Adipocyte (in vitro differentiated cells): ENCODE data around the gene PIM3.

ENCODE experiments used
- DNase-seq: peaks from one replicate; pipeline ENCODE4 v3.0.0-alpha.2; 2015; ENCODE audit warnings: low read depth
- H3K27me3 ChIP-seq: replicated peaks from 2 replicates; pipeline ENCODE4 v1.7.0; 2013; ENCODE audit warnings: mild to moderate bottlenecking, low read length, moderate library complexity; ENCODE audit not compliant: control insufficient read depth, insufficient read depth
- H3K36me3 ChIP-seq: 2 replicates; pipeline ENCODE4 v1.7.0; 2013; ENCODE audit warnings: low read length, mild to moderate bottlenecking, moderate library complexity; ENCODE audit not compliant: control insufficient read depth, insufficient read depth, severe bottlenecking
- H3K4me1 ChIP-seq: 2 replicates; pipeline ENCODE4 v1.7.0; 2013; ENCODE audit warnings: mild to moderate bottlenecking, low read length, moderate library complexity; ENCODE audit not compliant: control insufficient read depth, insufficient read depth
- H3K4me3 ChIP-seq: 2 replicates; pipeline ENCODE4 v1.7.0; 2013; ENCODE audit warnings: mild to moderate bottlenecking, low read length, moderate library complexity
- H3K9ac ChIP-seq: 2 replicates; pipeline ENCODE4 v1.7.0; 2013; ENCODE audit warnings: mild to moderate bottlenecking, low read length, moderate library complexity
- H3K9me3 ChIP-seq: 2 replicates; pipeline ENCODE4 v1.7.0; 2013; ENCODE audit warnings: mild to moderate bottlenecking, low read length, moderate library complexity; ENCODE audit not compliant: control insufficient read depth

Gene PIM3

GRCh38 chr22:49961601-49962011, 1.0 kb downstream of the PIM3 start:
- Histone ChIP-seq H3K4me1 (peaks cover 59% of the 10 kb centered on the region), H3K27me3 (no peaks in the 10 kb centered on the region), H3K9me3 (no peaks in the 10 kb centered on the region), H3K4me3 (peak overlapping the region; percentile 82), H3K36me3 (peaks cover 25% of the 10 kb centered on the region), H3K9ac (peak overlapping the region; percentile 93)
- DNase-seq, result no peak

- H3K4me1 ChIP-seq, result peaks cover 59% of the 10 kb centered on the region
- peak overlapping the region; percentile 98 for H3K9ac ChIP-seq
- no peaks in the 10 kb centered on the region for H3K9me3 ChIP-seq
- H3K27me3 ChIP-seq, result no peaks in the 10 kb centered on the region
- H3K36me3 ChIP-seq, result peaks cover 25% of the 10 kb centered on the region
- peak overlapping the region; percentile 92 for H3K4me3 ChIP-seq
- peak; percentile 92 for DNase-seq
Observed at GRCh38 chr22:49962012-49962750, 1.6 kb downstream of the PIM3 start.

- H3K27me3 ChIP-seq, result no peaks in the 10 kb centered on the region
- DNase-seq, result no peak
Observed at GRCh38 chr22:49962751-49963646, 2.4 kb downstream of the PIM3 start.

GRCh38 chr22:49963647-49964026, 3.1 kb downstream of the PIM3 start:
- Histone ChIP-seq H3K4me3 (peak overlapping the region; percentile 92), H3K36me3 (peaks cover 25% of the 10 kb centered on the region), H3K9ac (peak overlapping the region; percentile 98), H3K27me3 (no peaks in the 10 kb centered on the region), H3K4me1 (peaks cover 71% of the 10 kb centered on the region), H3K9me3 (no peaks in the 10 kb centered on the region)
- DNase-seq, result no peak

More at GRCh38 chr22:49962751-49963646, 2.4 kb downstream of the PIM3 start:
- H3K4me3 ChIP-seq, result peak overlapping the region; percentile 92
- H3K36me3 ChIP-seq, result peaks cover 25% of the 10 kb centered on the region
- H3K9me3 ChIP-seq, result no peaks in the 10 kb centered on the region
- H3K4me1 ChIP-seq, result peaks cover 65% of the 10 kb centered on the region
- peak overlapping the region; percentile 98 for H3K9ac ChIP-seq

- no peak for DNase-seq
- peaks cover 25% of the 10 kb centered on the region for H3K36me3 ChIP-seq
- peak overlapping the region; percentile 98 for H3K9ac ChIP-seq
- peaks cover 64% of the 10 kb centered on the region for H3K4me1 ChIP-seq
- H3K27me3 ChIP-seq, result no peaks in the 10 kb centered on the region
- peak overlapping the region; percentile 92 for H3K4me3 ChIP-seq
- no peaks in the 10 kb centered on the region for H3K9me3 ChIP-seq
Observed at GRCh38 chr22:49964136-49965090, 3.8 kb downstream of the PIM3 start.

GRCh38 chr22:49965091-49966040, 4.8 kb downstream of the PIM3 start:
- Histone ChIP-seq H3K36me3 (peaks cover 25% of the 10 kb centered on the region), H3K27me3 (no peaks in the 10 kb centered on the region), H3K4me1 (peaks cover 68% of the 10 kb centered on the region), H3K4me3 (peak overlapping the region; percentile 92), H3K9me3 (no peaks in the 10 kb centered on the region), H3K9ac (peak overlapping the region; percentile 98)
- DNase-seq, result no peak

- peak overlapping the region; percentile 98 for H3K9ac ChIP-seq
- peak overlapping the region; percentile 73 for H3K4me3 ChIP-seq
- peaks cover 72% of the 10 kb centered on the region for H3K4me1 ChIP-seq
- no peak for DNase-seq
- no peaks in the 10 kb centered on the region for H3K27me3 ChIP-seq
- no peaks in the 10 kb centered on the region for H3K9me3 ChIP-seq
- peaks cover 25% of the 10 kb centered on the region for H3K36me3 ChIP-seq
Observed at GRCh38 chr22:49966041-49966773, 5.6 kb downstream of the PIM3 start.

GRCh38 chr22:49966774-49967705, 6.5 kb downstream of the PIM3 start:
- peaks cover 75% of the 10 kb centered on the region for H3K4me1 ChIP-seq
- no peaks in the 10 kb centered on the region for H3K9me3 ChIP-seq
- DNase-seq, result peak; percentile 52
- H3K4me3 ChIP-seq, result peak overlapping the region; percentile 73
- peak overlapping the region; percentile 98 for H3K9ac ChIP-seq
- peaks cover 25% of the 10 kb centered on the region for H3K36me3 ChIP-seq
- no peaks in the 10 kb centered on the region for H3K27me3 ChIP-seq

GRCh38 chr22:49967706-49968208, 7.2 kb downstream of the PIM3 start:
- Histone ChIP-seq H3K27me3 (no peaks in the 10 kb centered on the region), H3K36me3 (peaks cover 21% of the 10 kb centered on the region), H3K4me1 (peaks cover 73% of the 10 kb centered on the region), H3K9ac (peak overlapping the region; percentile 98), H3K9me3 (no peaks in the 10 kb centered on the region), H3K4me3 (peak overlapping the region; percentile 73)
- no peak for DNase-seq
